ENCODE measurements around the gene PXDC1. TPM values are rescaled to one million over a fixed set of nuclear protein-coding genes. Genes with fewer than 3 reads are reported as not detected.
A peak's percentile ranks its signal among the peaks of the same experiment; 100 is the strongest.
"Not testable (repeated sequence)": the region's sequence is repeated elsewhere in the genome, so short reads cannot be mapped to it uniquely, and the experiment has no call there.

The PXDC1 gene
- polyA plus RNA-seq, 1 donor = 18.5 TPM

GRCh38 chr6:3764516-3765335 lies 13.2 kb upstream of the PXDC1 start:
- no peak for DNase-seq

GRCh38 chr6:3762852-3763251 lies 11.3 kb upstream of the PXDC1 start:
- no peak for DNase-seq

- DNase-seq = no peak
Measured at GRCh38 chr6:3762359-3762758, 10.8 kb upstream of the PXDC1 start.

GRCh38 chr6:3761989-3762270 lies 10.4 kb upstream of the PXDC1 start:
- DNase-seq = no peak

- DNase-seq = no peak
Measured at GRCh38 chr6:3759646-3760232, 8.2 kb upstream of the PXDC1 start.

- DNase-seq = no peak
Measured at GRCh38 chr6:3758842-3759144, 7.3 kb upstream of the PXDC1 start.

GRCh38 chr6:3757998-3758841 lies 6.7 kb upstream of the PXDC1 start:
- not testable (repeated sequence) for DNase-seq

GRCh38 chr6:3757241-3757641 lies 5.7 kb upstream of the PXDC1 start:
- DNase-seq = no peak

GRCh38 chr6:3756546-3756945 lies 5.0 kb upstream of the PXDC1 start:
- no peak for DNase-seq

- no peak for DNase-seq
Measured at GRCh38 chr6:3755637-3756545, 4.4 kb upstream of the PXDC1 start.

- DNase-seq = no peak
Measured at GRCh38 chr6:3754776-3755175, 3.3 kb upstream of the PXDC1 start.

- DNase-seq = not testable (repeated sequence)
Measured at GRCh38 chr6:3754032-3754725, 2.7 kb upstream of the PXDC1 start.

GRCh38 chr6:3753228-3753835 lies 1.8 kb upstream of the PXDC1 start:
- no peak for DNase-seq

GRCh38 chr6:3752531-3753227 lies 1.2 kb upstream of the PXDC1 start:
- DNase-seq = no peak

- peak; percentile 84 for DNase-seq
Measured at GRCh38 chr6:3751730-3752530, 417 bp upstream of the PXDC1 start.

GRCh38 chr6:3750317-3751076 lies 1.0 kb downstream of the PXDC1 start:
- DNase-seq = no peak

- DNase-seq = no peak
Measured at GRCh38 chr6:3749977-3750316, 1.6 kb downstream of the PXDC1 start.

- DNase-seq = no peak
Measured at GRCh38 chr6:3749067-3749841, 2.3 kb downstream of the PXDC1 start.

Data from left kidney (tissue), 2 donors.